Measurements from ENCODE around the gene BSN. TPM values are rescaled to one million over a fixed set of nuclear protein-coding genes. Genes with fewer than 3 reads are reported as not detected.

BSN gene
- total RNA-seq, 2 experiments from 2014 or later = 0.09 TPM

DNA sequence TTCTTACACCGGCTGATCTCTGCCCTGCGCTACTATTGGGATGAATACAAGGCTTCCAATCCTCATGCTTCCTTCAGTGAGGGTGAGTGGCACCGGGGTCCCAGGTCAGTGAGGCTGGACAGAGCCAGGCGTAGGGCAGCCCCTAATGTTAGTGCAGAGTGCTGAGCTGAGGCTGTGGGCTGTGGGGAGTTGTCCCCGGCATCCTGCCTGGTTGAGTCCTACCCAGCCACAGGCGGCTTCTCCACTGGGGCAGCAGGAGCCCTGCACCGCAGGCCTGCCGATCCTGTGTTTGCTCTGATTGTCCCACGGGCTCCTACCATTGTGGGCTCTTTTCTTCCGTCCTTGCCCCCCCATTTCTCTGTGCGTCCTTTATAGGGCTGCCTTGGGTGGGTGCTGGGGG, 148.4 kb downstream of the BSN start:
- ChIA-PET CTCF (interaction anchor here (0.6 to 3.5 kb wide), 7 partner anchors 16 to 136 kb away, joined by 3 to 17 read pairs (median 4); partner anchors contain the start of gene AMIGO3), POLR2A (interaction anchor here (5.6 kb wide), 1 partner anchor 19 kb away, joined by 40 read pairs; the partner anchor contains the start of genes AMIGO3 and GMPPB)
- Mint-ChIP-seq H3K9me3 (no peaks in the 10 kb centered on the region), H3K4me1 (ENCODE audit: low read depth) (no peaks in the 10 kb centered on the region), H3K27me3 (no peaks in the 10 kb centered on the region), H3K4me3 (no peak overlapping the region), H3K36me3 (ENCODE audit: low read depth) (peaks cover 1% of the 10 kb centered on the region), H3K27ac (no peak overlapping the region)
- TF ChIP-seq, protein P1, sequence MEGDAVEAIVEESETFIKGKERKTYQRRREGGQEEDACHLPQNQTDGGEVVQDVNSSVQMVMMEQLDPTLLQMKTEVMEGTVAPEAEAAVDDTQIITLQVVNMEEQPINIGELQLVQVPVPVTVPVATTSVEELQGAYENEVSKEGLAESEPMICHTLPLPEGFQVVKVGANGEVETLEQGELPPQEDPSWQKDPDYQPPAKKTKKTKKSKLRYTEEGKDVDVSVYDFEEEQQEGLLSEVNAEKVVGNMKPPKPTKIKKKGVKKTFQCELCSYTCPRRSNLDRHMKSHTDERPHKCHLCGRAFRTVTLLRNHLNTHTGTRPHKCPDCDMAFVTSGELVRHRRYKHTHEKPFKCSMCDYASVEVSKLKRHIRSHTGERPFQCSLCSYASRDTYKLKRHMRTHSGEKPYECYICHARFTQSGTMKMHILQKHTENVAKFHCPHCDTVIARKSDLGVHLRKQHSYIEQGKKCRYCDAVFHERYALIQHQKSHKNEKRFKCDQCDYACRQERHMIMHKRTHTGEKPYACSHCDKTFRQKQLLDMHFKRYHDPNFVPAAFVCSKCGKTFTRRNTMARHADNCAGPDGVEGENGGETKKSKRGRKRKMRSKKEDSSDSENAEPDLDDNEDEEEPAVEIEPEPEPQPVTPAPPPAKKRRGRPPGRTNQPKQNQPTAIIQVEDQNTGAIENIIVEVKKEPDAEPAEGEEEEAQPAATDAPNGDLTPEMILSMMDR (IDR thresholded peaks at IDR 0.05) = no peak
- DNase-seq (no peak), ATAC-seq (no peak)
- intact Hi-C loops (cut with micrococcal nuclease) = no loop called here

DNA sequence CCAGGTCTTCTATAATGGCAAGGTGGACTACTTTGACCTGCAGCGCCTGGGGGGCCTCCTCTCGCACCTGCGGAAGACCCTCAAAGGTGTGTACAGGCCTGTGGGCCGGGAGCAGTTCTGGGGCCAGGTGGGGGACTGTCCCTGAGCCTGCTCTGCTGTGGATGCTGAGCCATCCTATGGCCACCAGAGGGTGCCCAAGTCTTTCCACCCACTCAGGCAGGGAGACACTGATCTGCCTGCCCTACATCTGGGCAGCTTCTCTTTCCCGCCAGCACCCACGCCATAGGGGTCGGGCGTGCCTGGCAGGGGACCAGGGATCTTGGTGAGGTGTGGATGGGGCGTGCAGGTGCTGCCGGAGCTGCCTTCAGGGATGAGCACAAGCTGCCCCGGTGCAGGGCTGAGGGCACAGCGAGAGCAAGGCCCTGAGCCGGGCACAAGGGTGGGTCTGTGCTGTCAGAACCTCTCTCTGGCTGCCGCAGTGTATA, 149.2 kb downstream of the BSN start:
- intact Hi-C loops (cut with micrococcal nuclease) = no loop called here
- Mint-ChIP-seq H3K36me3 (ENCODE audit: low read depth) (peaks cover 1% of the 10 kb centered on the region), H3K27ac (peak overlapping the region; percentile 11), H3K4me1 (ENCODE audit: low read depth) (no peaks in the 10 kb centered on the region), H3K4me3 (no peak overlapping the region), H3K9me3 (no peaks in the 10 kb centered on the region), H3K27me3 (no peaks in the 10 kb centered on the region)
- POLR2A ChIA-PET = interaction anchor here (1.0 to 5.6 kb wide), 2 partner anchors 15 to 18 kb away, joined by 4 to 40 read pairs; partner anchors contain the start of genes AMIGO3 and GMPPB
- ATAC-seq (peak; percentile 99), DNase-seq (peak; percentile 74)
- CTCF ChIA-PET = interaction anchor here (1.3 to 3.5 kb wide), 6 partner anchors 16 to 163 kb away, joined by 3 to 17 read pairs (median 4); partner anchors contain the start of gene AMIGO3
- TF ChIP-seq, protein P1 (IDR thresholded peaks at IDR 0.05) = peak; percentile 80

DNA sequence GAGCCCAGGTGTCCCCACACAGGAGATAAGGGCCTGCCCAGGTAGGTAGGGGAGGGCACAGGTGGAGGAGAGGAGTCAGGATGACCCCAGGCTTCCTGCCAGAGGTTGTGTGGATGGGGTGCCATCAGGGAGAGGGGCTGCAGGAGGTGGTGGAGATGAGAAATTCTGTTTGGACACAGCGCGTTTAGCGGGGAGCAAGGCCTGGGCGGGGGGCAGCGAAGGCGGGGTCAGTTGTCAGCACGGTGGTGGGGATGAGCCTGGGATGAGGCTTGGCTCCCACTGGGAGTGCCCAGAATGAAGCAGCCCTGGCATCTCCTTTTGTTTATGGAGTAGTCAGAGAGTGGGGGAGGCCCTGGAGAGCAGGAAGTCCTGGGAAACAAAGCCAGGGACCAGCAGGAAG, 149.7 kb downstream of the BSN start:
- DNase-seq (no peak), ATAC-seq (no peak)
- CTCF ChIA-PET = interaction anchor here (1.0 to 3.5 kb wide), 6 partner anchors 15 to 164 kb away, joined by 3 to 17 read pairs (median 4); partner anchors contain the start of gene AMIGO3
- Mint-ChIP-seq H3K9me3 (no peaks in the 10 kb centered on the region), H3K36me3 (ENCODE audit: low read depth) (peaks cover 1% of the 10 kb centered on the region), H3K27ac (peak overlapping the region; percentile 11), H3K4me3 (no peak overlapping the region), H3K27me3 (no peaks in the 10 kb centered on the region), H3K4me1 (ENCODE audit: low read depth) (no peaks in the 10 kb centered on the region)
- intact Hi-C loops (cut with micrococcal nuclease) = no loop called here
- TF ChIP-seq, protein P1 (IDR thresholded peaks at IDR 0.05) = no peak
- POLR2A ChIA-PET = interaction anchor here (1.0 to 5.6 kb wide), 2 partner anchors 16 to 17 kb away, joined by 4 to 40 read pairs; partner anchors contain the start of genes AMIGO3 and GMPPB

DNA sequence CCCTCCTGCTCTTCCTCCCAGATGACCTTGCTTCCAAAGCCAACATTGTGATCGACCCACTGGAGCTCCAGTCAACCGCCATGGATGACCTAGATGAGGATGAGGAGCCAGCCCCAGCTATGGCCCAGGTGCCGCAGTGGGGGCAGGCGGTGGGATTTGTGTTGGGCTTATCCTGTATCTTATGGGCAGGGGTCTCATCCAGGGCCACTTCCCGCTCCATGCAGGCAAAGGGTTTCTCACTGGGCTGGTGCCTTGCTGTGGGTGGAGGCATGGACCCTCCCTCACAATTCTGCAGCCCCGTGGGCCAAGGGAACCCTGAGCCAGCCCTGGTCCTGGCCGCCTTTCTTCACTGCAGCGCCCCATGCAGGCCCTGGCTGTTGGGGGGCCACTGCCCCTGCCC, 150.4 kb downstream of the BSN start:
- no peaks in the 10 kb centered on the region for H3K9me3 Mint-ChIP-seq
- POLR2A ChIA-PET = interaction anchor here (5.6 kb wide), 1 partner anchor 17 kb away, joined by 40 read pairs; the partner anchor contains the start of genes AMIGO3 and GMPPB
- no peak for DNase-seq
- no peaks in the 10 kb centered on the region for H3K27me3 Mint-ChIP-seq
- no peak overlapping the region for H3K4me3 Mint-ChIP-seq
- H3K4me1 Mint-ChIP-seq (ENCODE audit: low read depth) = no peaks in the 10 kb centered on the region
- H3K27ac Mint-ChIP-seq = no peak overlapping the region
- TF ChIP-seq, protein P1 (IDR thresholded peaks at IDR 0.05) = no peak
- H3K36me3 Mint-ChIP-seq (ENCODE audit: low read depth) = peaks cover 1% of the 10 kb centered on the region
- CTCF ChIA-PET = interaction anchor here (1.0 to 1.3 kb wide), 2 partner anchors 44 to 164 kb away, joined by 3 to 4 read pairs; no protein-coding TSS in a partner anchor
- intact Hi-C loops (cut with micrococcal nuclease) = no loop called here
- no peak for ATAC-seq

DNA sequence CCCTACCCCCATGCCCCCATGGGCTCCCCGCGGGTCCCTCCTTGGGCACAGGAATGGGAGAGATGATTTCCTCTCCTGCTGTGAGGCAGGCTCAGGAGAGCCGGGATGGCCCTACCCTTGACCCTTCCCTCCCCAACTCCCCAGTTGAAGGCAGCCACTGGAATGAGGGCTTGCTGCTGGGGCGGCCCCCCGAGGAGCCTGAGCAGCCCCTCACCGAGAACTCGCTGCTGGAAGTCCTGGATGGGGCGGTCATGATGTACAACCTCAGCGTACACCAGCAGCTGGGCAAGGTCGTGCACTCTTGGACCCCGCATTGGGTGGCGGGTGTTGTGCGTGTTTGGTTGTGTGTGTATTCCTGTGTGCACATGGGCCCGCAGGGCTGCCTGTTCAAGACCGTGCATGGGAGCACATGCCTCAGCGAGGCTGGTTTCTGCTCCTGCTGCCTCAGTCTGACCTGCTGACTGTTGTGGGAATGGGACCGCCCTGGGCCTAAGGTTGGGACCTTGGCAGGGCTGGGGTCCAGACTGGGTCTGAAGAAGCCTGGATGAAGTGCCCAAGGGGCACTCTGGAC, 151.2 kb downstream of the BSN start:
- intact Hi-C loops (cut with micrococcal nuclease) = no loop called here
- peaks cover 1% of the 10 kb centered on the region for H3K36me3 Mint-ChIP-seq (ENCODE audit: low read depth)
- H3K4me3 Mint-ChIP-seq = no peak overlapping the region
- ChIA-PET POLR2A (interaction anchor here (0.7 kb wide), 1 partner anchor 16 kb away, joined by 4 read pairs; no protein-coding TSS in a partner anchor), CTCF (no interaction called here)
- DNase-seq = no peak
- ATAC-seq = no peak
- TF ChIP-seq, protein P1 (IDR thresholded peaks at IDR 0.05) = no peak
- H3K9me3 Mint-ChIP-seq = no peaks in the 10 kb centered on the region
- H3K27me3 Mint-ChIP-seq = no peaks in the 10 kb centered on the region
- no peaks in the 10 kb centered on the region for H3K4me1 Mint-ChIP-seq (ENCODE audit: low read depth)
- H3K27ac Mint-ChIP-seq = no peak overlapping the region

Measured in activated CD8-positive, alpha-beta T cell treated with anti-CD3 and anti-CD28 coated beads for 36 hours (primary cell).